Putamen (tissue), 1 donor: Measurements from ENCODE around the gene HPF1.
"Not testable (repeated sequence)": the region's sequence is repeated elsewhere in the genome, so short reads cannot be mapped to it uniquely, and the experiment has no call there.

ENCODE experiments used
- DNase-seq: peaks from one replicate; pipeline ENCODE4 v3.0.0-alpha.2; 2016; ENCODE audit warnings: low spot score

Gene HPF1

DNA sequence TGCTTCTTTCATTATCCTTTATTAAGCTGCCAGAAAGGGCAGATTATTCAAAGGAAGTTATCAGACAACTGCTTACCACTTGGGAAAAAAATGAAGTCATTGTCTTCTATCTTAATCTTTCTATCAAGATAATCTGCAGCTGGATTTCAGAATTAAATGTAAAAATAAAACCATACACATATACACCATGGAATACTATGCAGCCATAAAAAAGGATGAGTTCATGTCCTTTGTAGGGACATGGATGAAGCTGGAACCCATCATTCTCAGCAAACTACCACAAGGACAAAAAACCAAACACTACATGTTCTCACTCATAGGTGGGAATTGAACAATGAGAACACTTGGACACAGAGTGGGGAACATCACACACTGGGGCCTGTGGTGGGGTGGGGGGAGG lies 19.1 kb downstream of the HPF1 start:
- not testable (repeated sequence) for DNase-seq

DNA sequence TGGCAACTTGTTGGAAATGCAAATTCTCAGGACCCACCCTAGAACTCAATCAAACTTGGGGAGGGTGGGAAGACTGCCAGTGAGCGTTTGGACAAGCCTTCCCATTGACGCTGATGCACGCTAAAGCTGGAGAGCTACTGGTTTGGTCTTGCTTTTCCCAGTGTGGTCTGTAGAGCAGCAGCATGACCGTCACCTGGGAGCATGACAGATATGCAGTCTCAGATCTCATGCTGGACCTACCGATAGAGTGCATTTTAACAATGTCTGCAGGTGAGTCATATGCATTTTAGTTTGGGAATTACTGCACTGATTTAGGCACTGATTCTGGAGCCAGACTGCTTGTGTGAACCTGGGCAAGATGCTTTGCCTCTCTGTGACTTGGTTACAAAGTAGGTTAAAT lies 27.2 kb downstream of the HPF1 start:
- no peak for DNase-seq

DNA sequence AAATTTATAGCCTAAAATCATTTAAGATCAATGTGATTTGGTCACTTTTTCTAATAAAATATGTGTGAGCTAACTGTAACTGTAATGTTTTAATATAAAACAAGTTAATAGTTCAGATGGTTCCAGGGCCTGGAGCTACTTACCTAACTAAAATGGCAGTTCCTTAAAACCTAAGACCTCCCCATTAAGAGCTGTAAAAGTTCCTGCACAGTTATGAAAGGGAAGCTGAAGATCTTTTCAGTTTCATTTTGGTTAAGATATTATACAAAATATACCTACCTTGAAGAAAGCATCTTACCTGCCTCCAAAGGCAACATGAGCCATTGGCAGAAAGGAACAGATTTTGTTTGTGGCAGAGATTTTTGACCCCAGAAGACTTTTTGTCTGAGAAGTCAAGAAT lies 30.1 kb downstream of the HPF1 start:
- no peak for DNase-seq

- DNase-seq: no peak
These were observed 33.5 kb downstream of the HPF1 start for GRCh38 chr4:169724260-169724659.

DNA sequence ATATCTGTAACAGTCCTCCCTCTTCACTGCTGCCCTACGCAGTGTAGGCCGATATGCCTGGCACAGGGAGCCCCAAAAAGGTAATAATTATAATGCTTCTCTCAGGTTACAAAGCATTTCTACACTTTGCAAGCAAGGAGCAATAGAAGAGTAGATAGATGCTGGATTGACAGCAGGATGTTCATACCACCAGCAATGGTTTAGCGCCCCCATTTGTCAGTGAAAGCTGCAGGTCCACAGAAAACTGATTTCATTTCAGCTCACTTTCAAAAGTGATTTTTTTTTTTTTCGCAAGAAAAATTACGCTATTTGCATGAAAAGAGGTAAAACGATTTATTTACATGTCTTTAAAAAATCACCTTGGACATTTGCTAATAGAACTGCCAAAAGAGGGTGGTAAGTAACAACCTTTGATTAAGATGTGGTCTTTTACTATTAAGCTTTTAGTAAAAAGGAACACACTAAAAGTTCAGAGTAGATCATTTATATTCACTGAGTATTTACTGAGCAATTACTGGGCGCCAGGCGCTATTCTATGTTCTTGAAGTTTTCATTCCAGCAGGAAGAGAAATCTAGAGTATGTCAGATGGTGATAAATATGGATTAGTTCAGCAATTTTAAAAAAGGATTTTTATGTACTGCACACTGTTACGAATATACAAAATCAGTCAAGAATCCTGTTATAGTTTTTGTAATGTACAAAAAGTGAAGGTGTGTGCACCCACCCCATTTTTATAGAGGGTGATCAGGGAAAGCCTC lies 34.4 kb downstream of the HPF1 start:
- DNase-seq: no peak

- no peak for DNase-seq
These were observed 37.2 kb downstream of the HPF1 start for GRCh38 chr4:169720529-169720928.

- DNase-seq: no peak
These were observed 41.1 kb downstream of the HPF1 start for GRCh38 chr4:169716677-169717076.

DNA sequence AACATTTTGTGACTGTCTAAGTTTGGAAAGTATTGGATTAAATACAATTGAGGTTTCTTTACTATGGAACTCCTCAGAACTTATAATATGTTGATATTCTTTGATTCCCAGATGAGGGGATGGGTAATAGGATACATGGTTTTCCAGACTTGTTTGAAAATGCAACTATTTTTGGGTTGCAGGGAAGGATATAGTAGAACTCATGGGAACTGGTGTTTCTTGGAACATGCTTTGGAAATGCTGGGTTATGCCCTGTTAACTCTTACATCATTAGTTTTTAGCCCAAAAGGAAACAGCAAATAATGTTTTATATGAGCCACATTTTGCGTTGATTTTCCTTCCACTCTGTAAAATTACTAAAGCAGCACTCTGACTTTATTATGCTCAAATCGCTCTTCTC lies 41.9 kb downstream of the HPF1 start:
- DNase-seq: no peak

DNA sequence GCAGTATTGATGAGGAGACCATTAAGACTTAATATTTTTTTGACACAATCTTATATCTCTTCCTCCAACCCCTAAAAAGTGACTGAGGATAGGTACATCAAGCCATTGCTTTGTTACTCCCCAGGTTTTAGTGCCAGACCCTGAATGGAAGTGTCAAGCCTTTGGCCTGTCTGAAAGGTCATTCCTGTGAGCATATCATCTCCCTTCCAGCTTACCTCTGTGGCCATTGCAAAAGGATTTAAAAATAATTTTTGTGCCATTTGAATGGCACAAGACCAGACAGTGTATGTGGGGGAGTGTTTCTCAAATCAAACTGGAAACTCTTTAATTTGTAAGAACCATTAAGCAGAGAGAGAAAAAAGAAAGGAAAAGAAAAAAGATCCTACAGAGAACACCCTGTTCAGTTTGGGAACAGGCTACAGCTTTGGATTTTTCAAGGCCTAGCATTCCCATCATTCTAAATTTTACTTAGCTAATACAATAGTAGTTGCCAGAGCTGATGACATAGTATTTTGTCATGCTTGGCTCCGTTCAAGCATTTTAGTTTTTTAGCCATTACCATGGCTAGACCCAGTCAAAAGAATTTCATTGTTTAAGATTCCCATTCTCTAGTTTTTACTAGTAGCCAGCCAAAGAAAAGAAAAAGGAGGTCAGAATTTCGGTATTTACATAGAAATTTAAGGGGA lies 49.6 kb downstream of the HPF1 start:
- no peak for DNase-seq

DNA sequence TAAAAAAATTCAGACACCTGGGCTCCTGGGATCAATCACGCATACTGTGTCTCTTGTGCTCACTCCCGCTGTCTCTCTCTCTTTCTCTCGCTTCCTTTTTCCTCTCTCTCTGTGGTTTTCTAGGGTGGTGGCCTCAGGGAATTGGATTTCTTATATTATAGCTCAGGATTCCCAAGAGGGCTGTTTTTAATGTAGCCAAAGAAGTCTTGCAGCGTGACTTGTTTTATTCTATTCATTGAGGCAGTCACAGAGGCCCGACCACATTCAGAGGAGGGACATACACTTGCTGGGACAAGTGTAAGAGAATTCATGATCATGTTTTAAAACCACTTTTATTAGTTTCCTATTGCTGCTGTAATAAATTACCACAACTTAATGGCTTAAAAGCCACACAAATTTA lies 59.4 kb downstream of the HPF1 start:
- no peak for DNase-seq

- no peak for DNase-seq
These were observed 67.0 kb downstream of the HPF1 start for GRCh38 chr4:169690787-169691186.

GRCh38 chr4:169689681-169690080 lies 68.1 kb downstream of the HPF1 start:
- DNase-seq: no peak

- no peak for DNase-seq
These were observed 75.2 kb downstream of the HPF1 start for GRCh38 chr4:169682372-169683047.
